GM18499 (cell line): Measurements from ENCODE around the gene LMX1A.

Experiments
- ATAC-seq: cut with Tn5 transposase; IDR thresholded peaks from one replicate; pipeline ENCODE4 v1.9.1; 2021; ENCODE audit warnings: moderate number of reproducible peaks; ENCODE audit not compliant: insufficient read depth, unreplicated experiment

LMX1A gene

DNA sequence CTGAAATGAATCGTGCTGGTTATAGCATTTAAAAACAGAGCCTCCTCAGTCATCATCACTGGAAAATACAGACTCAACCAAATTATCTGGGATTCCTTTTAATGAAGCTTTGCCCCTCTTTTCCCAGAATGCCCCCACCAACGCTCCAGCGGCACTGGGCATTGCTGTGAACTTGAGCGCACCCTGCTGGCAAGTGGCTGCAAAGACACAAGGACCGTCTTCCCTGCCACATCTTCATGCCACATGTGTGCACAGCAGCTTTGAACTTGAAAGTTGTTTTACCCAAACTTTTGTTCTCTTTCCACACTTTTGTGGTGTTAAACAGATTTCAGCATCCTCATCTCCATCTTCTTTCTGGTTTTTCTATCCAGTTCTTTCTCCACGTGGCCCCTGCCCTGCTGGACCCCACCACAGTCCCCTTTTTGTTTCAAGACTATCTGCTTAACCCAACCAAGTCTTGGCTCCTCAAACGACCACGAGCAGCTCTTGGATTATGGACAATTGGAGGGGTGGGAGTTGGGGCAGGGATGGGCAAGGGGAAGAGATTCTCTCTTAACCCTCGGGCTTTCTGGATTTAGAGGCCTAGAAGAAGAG, 12.8 kb upstream of the LMX1A start:
- no peak for ATAC-seq

- ATAC-seq: no peak
These were observed 11.0 kb upstream of the LMX1A start for GRCh38 chr1:165367375-165367993.

GRCh38 chr1:165365341-165365740, 8.8 kb upstream of the LMX1A start:
- no peak for ATAC-seq

DNA sequence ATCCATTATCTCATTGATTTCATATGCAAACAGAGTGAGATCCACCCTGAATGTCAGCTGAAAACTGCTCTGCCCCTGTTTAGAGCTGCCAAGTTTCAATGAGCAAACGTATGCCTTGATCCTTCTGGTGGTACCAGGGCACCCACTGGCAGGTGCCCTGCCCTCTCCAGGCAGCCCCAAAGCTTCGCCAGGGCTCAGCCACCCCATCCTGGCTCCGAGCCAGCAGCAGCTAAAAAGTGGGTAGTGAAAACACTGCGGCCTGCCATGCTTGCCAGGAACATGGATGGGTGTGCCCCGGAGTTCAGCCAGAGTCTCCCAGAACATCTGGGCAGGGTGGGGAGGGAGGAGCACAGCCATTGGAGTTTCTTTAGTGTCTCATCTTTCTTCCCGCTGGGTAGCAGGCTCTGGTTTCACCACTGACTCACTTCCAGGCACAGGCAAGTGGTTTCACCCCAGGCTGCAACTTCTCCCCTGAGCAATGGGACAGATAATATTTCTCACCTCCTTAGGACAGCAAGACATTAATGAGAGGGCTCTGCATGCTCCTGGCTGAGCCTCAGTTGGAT, 8.1 kb upstream of the LMX1A start:
- ATAC-seq: no peak

DNA sequence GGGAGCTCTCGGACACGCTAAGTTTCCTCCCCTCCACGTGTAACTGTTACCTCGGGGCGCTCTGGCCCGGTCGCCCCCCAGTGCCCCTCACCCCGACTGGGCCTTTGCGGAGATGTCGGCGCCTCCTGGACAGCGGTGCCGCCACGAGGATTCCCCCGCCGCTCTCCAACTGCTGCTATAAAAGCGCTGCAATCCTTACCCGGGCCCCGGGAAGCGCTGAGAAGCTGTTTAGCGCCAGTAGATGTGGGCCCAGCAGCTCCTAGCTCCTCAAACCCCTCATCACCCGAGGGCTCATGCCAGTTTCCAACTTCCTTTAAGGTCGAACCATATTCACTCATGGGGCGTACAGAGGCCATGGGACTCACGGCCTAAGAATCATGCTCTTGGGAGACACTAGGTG, 361 bp upstream of the LMX1A start:
- no peak for ATAC-seq

DNA sequence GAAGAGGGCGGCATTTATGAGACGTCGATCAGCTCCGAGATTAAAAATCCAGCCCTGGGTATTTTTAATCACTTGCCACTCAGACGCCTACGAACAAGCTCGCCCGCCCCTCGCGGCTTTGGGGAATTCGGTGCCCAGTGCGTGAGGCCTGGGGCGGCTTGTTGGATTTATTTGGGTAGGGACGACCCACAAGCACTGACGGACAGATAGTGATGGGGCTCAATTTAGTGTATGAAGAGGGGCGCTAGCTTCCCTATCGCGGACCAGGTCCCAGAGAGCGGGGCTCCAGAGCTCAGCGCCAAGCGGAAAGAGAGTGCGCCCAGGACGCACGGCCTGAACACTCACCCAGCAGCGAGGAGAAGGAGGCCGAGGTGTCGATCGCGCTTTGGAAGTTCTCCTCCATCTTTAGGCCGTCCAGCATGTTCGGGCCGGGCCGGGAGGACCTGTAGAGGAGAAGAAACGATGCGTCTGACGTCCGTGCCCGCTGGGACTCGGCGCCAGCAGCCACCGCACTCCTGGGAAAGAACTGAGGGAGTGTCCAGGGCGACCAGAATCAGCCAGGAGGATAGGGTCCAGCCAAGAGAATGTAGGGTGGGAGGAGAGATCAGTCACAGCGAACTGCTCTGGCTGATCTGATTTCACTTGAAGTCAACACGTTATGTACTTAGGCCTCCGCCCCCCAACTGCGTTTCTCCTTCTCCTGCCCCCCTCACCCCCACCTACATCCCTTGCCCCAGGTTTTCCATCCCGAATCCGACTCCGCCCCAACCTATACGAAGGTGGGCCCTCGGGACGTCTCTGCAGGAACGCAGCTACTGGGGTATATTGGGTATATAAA, 1.2 kb downstream of the LMX1A start:
- ATAC-seq: no peak

GRCh38 chr1:165354739-165355138, 1.8 kb downstream of the LMX1A start:
- no peak for ATAC-seq

GRCh38 chr1:165353731-165354671, 2.5 kb downstream of the LMX1A start:
- ATAC-seq: no peak

DNA sequence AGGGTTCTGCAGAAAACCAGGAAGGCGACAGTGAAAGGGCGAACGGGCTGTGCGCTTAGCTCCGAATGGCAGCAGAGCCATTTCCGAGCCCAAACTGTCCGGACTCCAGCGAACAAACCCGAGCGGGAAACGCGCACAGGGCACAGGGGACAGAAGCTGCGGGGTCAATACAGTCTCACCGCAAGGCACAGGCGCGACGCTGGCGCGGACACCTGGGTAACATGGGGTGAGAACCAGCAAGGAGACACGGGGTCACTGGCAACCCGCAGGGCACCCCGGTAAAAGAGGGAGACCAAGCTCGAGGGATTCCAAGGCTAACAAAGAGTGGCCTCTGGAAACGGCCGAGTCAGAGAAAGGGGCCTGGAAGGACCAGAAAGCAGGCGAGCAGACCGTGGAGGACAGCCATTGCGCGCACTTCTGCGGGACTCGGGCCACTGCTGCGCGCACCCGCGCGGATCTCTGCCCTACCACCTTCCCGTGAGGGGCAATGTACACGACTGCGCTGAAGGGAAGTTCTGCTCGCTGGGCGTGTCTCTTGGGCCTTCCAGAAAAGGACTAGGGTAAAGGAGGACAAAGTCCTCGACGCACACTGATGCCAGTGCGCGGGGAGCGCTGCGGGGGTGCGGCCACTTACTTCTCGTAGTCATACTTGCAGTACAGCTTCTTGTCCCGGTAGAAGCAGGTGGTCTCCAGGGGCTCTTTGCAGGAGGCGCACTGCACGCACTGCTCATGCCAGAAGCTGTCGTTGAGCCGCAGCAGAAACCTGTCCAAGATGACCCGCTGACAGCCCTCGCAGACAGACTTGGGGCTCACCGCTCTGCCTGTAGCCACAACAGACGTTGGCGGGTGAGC, 3.8 kb downstream of the LMX1A start:
- no peak for ATAC-seq

GRCh38 chr1:165351863-165352441, 4.6 kb downstream of the LMX1A start:
- no peak for ATAC-seq

DNA sequence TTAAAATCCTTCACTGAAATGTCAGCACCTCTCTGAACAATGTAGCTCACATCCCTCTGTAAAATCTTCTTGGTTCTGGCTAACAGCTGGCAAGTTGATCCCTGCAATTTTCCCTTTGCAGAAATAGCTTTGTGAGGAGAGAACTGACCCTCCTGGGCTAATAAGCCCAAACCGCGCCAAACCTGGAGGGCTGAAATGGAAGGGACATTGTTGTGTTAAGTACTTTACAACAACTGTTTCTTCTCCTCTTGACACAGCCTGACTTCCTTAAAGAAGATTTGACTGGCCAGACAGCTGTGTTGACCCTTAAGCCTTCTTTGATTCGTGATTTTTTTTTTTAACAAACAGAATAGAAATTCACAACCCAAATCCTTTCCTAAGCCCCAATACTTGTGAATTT, 5.7 kb downstream of the LMX1A start:
- no peak for ATAC-seq

DNA sequence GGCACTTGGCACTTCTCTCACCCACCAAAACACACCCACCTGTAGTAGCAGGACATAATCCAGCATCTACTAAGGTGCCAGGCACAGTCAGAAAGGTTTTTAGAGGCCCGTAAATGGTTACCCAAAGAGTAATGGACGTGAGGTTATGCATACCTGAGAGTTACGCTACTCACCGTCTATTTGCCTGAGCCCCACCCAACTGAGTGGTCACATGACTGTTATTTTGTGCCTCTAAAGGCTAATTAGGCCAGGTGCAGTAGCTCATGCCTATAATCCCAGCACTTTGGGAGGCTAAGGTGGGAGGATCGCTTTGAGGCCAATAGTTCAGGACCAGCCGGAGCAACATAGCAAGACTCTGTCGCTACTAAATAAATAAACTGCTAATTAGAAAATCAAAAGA, 11.0 kb downstream of the LMX1A start:
- ATAC-seq: no peak

DNA sequence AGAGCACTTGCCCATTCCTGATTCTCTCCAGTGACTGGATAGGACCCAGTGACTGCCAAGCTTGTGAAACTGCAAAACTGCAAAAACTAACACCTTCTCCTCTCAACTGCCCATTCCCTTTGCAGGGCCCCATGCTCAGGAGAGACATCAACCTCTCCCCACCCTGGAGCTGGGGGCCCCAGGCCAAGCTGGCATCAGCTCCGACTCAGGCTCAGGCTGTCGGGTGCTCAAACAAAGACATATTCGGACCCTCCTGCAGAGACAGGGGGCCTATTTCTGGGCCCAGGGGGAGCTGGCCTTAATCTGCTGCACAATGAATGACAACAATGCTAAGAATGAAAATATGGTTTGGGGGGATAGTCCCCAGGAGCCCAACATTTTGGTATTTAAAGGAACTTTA, 11.8 kb downstream of the LMX1A start:
- ATAC-seq: no peak

GRCh38 chr1:165344198-165344597, 12.3 kb downstream of the LMX1A start:
- no peak for ATAC-seq

DNA sequence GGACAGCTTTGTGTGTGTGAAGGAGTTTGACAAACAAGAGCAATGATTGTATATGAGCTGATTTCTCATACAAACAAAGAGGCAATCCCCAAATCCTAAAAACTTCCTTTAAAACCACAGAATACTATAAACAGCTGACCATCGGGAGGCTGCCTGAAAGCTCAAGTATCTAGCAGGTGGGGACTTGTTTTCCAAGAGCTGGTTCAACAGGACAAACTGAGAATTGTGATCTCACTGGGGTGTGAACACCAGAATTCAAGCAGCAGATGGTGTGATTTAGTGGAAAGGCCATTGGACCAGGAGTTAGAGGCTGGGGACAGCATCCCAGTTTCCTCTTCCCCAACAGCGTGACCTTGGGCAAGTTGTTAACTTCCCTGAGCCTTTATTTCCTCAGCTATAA, 13.9 kb downstream of the LMX1A start:
- no peak for ATAC-seq

DNA sequence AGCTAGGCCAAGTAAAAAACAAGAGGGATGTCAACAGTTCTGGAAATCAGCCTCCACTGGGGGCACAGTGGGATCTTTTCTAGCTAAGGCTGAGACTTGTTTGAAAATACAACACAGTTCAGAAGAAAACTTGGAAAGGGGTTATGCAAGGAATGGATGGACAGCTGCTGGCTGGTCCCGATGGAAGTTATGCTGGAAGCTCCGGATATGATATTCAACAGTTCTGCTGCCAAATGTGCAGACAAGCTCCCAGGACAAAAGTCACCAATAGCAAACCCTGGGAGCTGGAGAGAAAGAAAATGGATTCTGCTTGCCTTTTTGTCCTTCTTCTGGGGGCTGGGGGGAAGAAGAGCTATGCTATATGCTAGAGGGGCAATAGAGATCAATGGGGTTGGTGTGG, 14.3 kb downstream of the LMX1A start:
- ATAC-seq: no peak

DNA sequence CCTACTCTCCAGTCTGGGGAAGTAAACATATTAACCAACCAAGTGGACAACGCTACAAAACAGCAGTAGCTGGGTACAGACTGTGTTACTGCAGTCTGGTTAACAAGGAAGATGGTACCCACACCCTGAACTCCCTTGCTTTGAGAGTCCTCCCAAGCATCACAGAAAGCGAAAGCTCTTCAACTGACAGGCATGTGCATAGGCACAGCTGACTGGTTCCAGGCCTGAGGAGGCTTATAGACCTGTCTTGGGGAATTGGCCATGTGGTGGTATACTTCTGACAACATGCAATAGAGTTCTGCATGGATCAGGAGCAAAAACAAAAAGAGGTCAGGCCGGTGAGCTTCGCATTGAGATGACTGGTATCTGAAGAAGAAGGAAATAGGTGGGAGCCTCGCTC, 17.4 kb downstream of the LMX1A start:
- ATAC-seq: no peak

DNA sequence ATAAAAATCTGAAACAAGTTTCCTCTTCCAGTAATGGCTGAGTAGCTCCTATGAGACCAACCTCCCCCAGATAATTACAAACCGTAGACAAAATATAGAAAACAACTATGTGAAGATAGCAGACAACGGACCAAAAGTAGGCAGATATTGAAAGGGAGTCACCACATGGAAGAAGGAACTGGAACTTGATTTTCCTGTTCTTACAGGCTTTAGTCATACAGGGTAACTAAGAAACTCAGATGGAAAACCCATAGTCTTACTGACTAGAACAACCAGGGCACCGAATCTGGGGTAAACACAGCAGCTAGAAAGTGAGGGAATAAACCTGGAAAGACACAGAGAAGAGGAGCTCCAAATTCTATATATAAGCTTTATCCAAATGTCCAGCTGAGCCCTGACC, 26.0 kb downstream of the LMX1A start:
- no peak for ATAC-seq

DNA sequence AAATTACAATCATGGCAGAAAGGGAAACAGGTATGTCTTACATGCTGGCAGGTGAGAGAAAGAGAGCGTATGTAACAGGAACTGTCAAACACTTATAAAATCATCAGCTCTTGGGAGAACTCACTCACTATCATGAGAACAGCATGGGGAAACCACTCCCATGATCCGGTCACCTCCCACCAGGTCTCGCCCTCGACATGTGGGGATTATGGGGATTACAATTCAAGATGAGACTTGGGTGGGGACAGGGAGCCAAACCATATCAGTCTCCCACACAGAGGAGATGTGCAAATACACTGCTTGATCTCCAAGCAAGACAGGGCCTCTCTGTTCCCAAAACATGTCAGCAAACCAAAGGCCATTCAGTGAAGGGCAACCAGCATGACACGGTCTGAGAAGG, 27.4 kb downstream of the LMX1A start:
- no peak for ATAC-seq
